ENCODE data around the gene CCDC15. TPM values are rescaled to one million over a fixed set of nuclear protein-coding genes. Genes with fewer than 3 reads are reported as not detected.

The CCDC15 gene
- total RNA-seq, 1 donor from 2014 or later: 4.0 TPM

DNA sequence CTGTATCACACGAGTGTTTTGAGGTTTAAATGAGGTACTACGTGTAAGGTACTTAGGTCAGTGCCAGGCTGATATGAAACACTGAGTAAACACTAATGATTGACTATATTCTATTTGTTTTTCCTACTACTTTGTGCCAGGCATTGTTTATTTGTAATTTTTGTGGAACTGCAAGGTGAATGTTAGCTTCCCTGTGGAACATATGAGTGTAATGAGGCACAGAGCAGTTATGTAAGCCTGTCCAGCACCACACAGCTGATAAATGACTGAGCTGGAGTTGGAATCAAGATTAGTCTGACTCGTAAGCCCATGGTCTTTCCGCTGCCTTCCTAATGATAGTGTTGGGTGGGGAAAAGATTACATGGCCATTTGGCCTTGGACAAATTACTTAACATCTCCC is 115.0 kb downstream of the CCDC15 start:
- no peak for DNase-seq (ENCODE audit: low spot score, unreplicated experiment)
- no peak for TF ChIP-seq CTCF (IDR thresholded peaks at IDR 0.05; ENCODE audit: unreplicated experiment)
- Mint-ChIP-seq H3K4me1 (ENCODE audit: low read depth) (peaks cover 14% of the 10 kb centered on the region), H3K27ac (no peak overlapping the region), H3K9me3 (ENCODE audit: low read depth) (no peaks in the 10 kb centered on the region), H3K4me3 (ENCODE audit: low read depth) (no peak overlapping the region), H3K27me3 (peaks cover 38% of the 10 kb centered on the region), H3K36me3 (ENCODE audit: insufficient read depth) (no peaks in the 10 kb centered on the region)

DNA sequence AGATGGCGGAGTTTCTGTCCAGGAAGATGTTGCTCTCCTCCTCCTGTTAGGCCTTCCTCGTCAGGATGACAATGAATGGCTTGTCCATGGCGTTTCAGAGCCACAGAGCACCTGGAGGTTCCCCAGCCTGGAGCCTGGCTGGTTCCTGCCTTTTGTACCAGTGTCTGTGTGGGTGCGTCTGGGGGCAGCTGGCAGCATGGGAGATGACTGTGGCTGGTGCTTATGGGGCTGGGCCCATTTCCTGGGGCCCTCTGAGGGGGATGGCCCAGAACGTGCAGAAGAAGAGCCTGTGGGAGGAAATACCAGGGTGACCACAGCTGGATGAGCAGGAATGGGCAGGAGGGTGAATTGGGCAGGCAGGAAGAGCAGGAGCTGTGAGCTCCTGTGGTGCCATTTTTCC is 115.8 kb downstream of the CCDC15 start:
- Mint-ChIP-seq H3K4me3 (ENCODE audit: low read depth) (no peak overlapping the region), H3K4me1 (ENCODE audit: low read depth) (peaks cover 16% of the 10 kb centered on the region), H3K9me3 (ENCODE audit: low read depth) (no peaks in the 10 kb centered on the region), H3K36me3 (ENCODE audit: insufficient read depth) (no peaks in the 10 kb centered on the region), H3K27ac (no peak overlapping the region), H3K27me3 (peaks cover 33% of the 10 kb centered on the region)
- DNase-seq (ENCODE audit: low spot score, unreplicated experiment): no peak
- TF ChIP-seq CTCF (IDR thresholded peaks at IDR 0.05; ENCODE audit: unreplicated experiment): no peak

DNA sequence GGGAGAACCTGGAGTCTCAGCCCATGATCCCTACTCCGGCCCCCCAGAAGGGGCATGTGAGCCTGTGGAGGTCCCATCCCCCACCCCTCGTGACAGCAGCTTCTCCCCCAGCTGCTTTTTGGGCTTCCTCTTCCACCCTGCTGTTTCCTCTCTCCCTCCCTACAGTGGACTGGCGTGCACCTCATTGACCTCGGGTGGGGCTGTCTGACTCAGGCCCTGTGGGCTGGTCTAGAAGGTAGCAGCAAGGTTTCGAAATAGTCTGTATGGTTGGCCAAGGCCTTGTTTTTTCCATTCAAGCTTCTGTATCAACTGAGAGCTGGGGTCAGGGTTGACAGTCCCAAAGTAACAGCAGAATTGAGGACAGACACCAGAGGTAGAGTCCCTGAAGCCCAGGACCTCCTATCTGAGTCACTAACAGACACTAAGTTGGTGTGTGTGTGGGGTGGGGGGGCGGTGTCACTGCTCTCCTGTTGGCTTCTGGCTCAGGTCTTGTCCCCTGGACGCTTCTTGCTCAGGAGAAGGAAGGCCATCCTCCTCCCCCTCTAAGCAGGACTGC is 116.8 kb downstream of the CCDC15 start:
- Mint-ChIP-seq H3K27ac (no peak overlapping the region), H3K9me3 (ENCODE audit: low read depth) (no peaks in the 10 kb centered on the region), H3K4me3 (ENCODE audit: low read depth) (no peak overlapping the region), H3K27me3 (peaks cover 27% of the 10 kb centered on the region), H3K4me1 (ENCODE audit: low read depth) (peaks cover 16% of the 10 kb centered on the region), H3K36me3 (ENCODE audit: insufficient read depth) (no peaks in the 10 kb centered on the region)
- TF ChIP-seq CTCF (IDR thresholded peaks at IDR 0.05; ENCODE audit: unreplicated experiment): no peak
- DNase-seq (ENCODE audit: low spot score, unreplicated experiment): no peak

GRCh38 chr11:125071435-125071834 is 117.4 kb downstream of the CCDC15 start:
- H3K27ac Mint-ChIP-seq: no peak overlapping the region

GRCh38 chr11:125071846-125072217 is 117.8 kb downstream of the CCDC15 start:
- Mint-ChIP-seq H3K4me1 (ENCODE audit: low read depth) (peaks cover 16% of the 10 kb centered on the region), H3K9me3 (ENCODE audit: low read depth) (no peaks in the 10 kb centered on the region), H3K27me3 (peaks cover 22% of the 10 kb centered on the region), H3K4me3 (ENCODE audit: low read depth) (no peak overlapping the region), H3K27ac (no peak overlapping the region), H3K36me3 (ENCODE audit: insufficient read depth) (no peaks in the 10 kb centered on the region)
- no peak for DNase-seq (ENCODE audit: low spot score, unreplicated experiment)
- no peak for TF ChIP-seq CTCF (IDR thresholded peaks at IDR 0.05; ENCODE audit: unreplicated experiment)

More at GRCh38 chr11:125071435-125071834, 117.4 kb downstream of the CCDC15 start:
- Mint-ChIP-seq H3K4me1 (ENCODE audit: low read depth) (peaks cover 16% of the 10 kb centered on the region), H3K27me3 (peaks cover 22% of the 10 kb centered on the region), H3K9me3 (ENCODE audit: low read depth) (no peaks in the 10 kb centered on the region), H3K4me3 (ENCODE audit: low read depth) (no peak overlapping the region), H3K36me3 (ENCODE audit: insufficient read depth) (no peaks in the 10 kb centered on the region)
- no peak for DNase-seq (ENCODE audit: low spot score, unreplicated experiment)
- TF ChIP-seq CTCF (IDR thresholded peaks at IDR 0.05; ENCODE audit: unreplicated experiment): no peak
